Activated CD4-positive, CD25-positive, alpha-beta regulatory T cell treated with anti-CD3 and anti-CD28 coated beads, Interleukin-2, amount 50 U/mL, for 72 hours (primary cell): Measurements from ENCODE around the gene ANXA2R.
A peak's percentile ranks its signal among the peaks of the same experiment; 100 is the strongest.
"Not testable (repeated sequence)": the region's sequence is repeated elsewhere in the genome, so short reads cannot be mapped to it uniquely, and the experiment has no call there.

Source experiments
- DNase-seq: peaks from one replicate; pipeline ENCODE4 v3.0.0; 2021

The ANXA2R gene

DNA sequence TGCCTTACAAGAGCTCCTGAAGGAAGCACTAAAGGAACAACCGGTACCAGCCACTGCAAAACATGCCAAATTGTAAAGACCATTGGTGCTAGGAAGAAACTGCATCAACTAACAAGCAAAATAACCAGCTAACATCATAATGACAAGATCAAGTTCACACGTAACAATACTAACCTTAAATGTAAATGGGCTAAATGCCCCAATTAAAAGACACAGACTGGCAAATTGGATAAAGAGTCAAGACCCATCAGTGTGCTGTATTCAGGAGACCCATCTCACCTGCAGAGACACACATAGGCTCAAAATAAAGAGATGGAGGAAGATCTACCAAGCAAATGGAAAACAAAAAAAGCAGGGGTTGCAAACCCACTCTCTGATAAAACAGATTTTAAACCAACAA lies 15.0 kb upstream of the ANXA2R start:
- DNase-seq, result not testable (repeated sequence)

DNA sequence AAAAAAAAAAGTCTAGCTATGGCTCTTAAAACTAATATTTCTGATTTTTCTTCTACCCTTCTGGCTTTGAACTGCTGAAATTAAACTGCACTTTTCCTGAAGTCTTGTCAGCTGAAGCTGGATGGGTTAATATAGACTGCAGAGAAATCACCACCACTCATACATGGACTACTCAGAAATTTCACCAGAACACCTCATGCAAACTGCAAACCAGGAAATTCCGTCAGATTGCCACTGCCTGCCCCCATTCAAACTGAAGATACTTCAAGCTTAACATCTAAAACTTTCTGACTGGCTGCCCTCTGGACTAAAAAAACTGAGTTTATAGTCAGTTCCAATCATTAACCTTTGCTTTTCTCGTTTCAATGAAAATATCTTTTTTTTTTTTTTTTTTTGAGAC lies 11.6 kb upstream of the ANXA2R start:
- DNase-seq, result no peak

DNA sequence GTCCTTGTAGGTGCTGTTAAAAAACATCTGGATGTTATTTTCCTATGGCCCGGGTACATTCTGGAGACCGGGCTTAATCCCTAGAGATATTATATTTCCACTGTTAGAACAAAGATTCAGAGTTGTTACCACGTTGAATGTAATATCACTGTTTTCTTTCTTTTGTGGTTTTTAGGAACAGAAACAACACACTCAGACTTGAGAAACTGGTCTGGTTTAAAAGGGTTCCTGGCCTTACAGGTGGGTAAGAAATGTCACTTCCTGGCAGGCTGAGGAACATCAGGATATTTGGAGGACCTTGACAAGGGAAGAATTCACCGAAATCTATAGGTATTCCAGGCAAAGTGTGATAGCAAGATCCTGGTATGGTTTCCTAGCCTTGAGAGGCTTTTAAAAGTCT lies 10.3 kb upstream of the ANXA2R start:
- no peak for DNase-seq

DNA sequence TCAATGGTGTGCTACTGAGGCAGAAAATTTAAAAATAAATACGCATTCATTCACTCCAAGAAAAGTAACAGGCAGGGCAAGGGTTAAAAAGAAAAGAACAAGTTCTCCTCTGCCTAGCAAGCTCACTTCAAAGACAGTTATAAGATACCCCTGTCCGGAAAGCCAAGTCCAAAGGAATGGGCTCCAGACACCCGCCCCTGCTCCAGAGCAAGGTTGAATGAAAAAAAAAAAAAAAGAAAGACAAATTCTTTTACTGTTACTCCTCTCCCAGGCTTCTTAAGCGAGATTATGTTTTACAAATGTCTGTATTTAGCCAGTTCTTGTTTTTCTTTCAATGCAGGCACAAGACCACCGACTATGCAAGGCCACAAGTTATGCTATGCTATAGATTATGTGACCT lies 9.1 kb upstream of the ANXA2R start:
- no peak for DNase-seq

DNA sequence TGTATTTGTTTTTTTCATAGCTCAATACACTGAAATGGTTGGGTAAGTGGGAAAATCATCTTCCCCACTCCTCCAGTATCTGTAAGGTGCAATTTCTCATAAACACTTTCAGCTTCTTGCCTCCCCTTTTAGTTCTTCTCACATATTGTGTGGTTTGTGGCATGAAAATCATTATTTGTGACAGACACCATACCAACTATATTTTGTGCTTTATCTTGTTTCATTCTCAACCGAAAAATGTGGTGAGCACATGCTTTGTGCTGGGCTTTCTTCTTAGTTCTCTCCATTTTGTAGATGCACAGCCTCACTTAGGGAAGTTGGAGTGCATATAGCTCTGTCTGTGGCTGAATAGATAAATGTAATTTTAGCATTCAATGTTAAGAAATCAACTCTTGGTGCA lies 6.4 kb upstream of the ANXA2R start:
- DNase-seq, result no peak

DNA sequence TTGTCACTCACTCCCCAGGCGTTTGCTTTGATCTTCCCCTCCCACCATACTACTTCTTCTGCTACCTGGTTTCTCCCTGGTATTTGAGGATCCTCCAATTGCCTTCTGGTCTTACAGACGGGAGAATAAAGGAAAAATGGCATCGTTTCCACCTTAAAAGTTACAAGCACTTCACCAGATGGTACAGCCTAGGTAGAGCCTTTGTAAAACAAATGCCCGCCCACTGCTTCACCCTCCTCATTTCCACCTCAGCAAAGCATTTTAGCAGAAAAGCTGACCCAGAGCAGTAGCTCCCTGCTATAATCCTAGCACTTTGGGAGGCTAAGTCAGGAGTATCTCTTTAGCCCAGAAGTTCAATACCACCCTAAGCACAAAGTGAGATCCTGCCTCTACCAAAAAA lies 5.1 kb upstream of the ANXA2R start:
- DNase-seq, result no peak

DNA sequence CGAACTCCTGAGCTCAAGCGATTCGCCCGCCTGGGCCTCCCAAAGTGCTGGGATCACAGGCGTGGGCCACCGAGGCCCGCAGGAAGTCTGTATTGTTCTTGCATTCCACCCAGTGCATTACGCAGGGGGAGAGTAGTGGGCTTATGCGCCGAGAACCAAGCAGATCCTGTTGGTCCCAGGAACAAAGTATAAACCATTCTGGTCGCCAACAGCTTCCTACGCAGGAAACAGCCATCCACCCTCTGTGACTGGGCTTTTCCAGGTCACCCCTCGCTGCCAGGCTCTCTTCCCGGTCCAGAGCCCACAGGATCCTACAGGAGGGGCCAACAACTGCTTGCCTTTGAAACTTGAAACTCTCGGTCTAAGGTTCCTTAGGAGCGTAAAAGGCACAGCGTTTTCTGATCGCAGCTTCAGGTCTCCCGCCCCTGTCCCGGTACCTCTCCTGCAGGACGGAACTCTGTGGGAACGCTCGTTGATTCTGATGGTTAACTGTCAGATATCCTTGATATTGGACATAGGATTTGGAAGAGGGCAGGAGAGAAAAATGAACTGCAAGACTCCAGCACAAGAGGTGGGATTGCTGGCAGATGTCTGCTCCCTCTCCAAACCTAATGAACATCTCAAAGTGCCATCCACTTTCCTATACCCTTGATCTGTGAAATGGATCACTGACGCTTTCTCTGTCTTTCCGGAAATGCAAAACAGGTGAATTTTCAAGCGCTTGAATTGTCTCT lies 4.2 kb upstream of the ANXA2R start:
- DNase-seq, result no peak

DNA sequence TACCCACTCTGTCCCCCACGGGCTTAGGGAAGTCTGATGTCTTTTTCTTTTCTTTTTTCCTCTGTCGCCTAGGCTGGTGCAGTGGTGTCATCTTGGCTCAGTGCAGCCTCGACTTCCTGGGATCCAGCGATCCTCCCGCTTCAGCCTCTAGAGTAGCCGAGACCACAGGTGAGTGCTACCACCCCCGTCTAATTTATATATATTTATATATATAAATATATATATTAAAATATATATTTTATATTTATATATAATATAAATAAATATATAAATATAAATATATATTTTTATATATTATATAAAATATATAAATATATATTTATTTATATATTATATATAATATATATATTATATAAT lies 3.3 kb upstream of the ANXA2R start:
- no peak for DNase-seq

DNA sequence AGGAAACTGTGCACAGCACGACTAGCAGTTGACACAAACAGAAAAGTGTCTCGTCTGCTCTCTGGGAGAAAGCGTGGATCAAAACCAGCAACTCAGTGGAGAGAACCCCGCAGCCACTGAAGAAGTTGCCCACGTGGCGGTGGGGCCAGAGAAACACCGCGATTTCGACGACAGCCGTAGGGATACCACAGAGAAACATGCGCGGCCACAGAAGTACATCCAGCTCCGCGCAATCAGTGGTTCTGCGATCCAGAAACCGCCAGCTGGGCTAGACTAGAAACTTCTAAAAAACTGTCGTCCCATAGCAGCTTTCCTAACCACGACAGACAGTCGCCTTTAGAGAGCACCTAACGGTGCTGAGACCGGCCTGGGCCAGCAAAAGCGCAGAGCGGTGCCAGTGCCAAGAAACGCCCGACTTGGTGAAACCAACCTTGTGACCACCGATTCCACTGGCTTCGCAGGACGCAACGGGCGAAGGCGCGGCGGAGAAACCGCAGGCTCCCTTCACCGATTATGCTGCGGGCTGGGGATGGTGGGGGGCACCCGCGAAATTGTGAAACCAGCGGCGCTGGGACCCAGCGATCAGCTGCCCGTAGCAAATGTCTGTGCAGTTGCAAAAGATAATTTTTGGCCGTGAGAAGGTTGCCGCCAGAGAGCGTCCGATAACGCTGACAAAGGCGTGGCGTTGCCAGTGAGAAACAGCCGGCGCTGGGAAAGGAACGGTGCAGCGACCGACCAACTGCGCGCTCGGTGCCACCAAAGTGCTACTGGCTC lies 2.7 kb upstream of the ANXA2R start:
- DNase-seq, result peak; percentile 58

DNA sequence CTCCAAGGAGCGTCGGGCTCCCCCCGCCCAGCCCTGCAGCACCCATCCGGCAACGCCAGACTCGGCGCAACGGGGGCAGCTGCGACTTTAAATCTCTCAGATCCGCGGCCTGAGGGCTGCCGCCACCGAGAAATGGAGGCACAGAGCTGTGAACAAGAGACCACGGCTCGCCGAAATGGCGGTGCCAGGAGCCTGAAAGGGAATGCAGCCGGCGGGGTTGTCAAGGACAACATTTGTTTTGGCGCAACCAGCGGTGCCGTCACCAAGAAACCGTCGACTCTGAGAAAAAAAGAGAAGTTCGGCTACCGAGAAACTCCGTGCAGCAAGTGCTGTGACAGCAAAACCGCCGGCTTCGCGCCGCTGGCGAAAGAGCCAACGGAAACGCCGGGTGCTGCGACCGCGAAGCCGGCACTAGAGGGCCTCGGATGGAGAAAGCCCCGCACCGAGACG lies 2.1 kb upstream of the ANXA2R start:
- peak; percentile 78 for DNase-seq

DNA sequence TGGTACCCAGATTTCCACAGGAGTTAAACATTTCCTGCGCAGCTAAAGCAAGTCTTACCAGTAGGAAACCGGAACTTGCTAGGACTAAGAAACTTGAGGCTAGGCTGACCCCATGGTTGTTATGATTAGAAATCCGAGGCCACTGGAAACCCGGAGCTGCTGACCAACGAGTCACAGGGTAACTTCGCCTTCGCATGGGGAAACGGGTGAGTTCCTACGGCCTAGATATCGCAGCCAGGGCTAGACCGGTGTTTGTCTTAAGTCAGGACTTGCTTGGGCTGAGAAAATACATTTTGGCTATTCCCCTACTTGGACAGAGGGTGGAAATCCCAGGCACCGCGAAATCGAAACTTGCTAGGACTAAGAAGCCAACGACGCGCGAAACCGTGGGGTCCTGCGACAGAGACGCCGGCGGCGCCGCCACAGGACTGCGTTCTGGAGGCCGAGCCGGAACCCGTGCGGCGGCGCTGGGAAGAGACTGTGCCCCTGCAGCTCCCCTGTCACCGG lies 1.6 kb upstream of the ANXA2R start:
- no peak for DNase-seq

DNA sequence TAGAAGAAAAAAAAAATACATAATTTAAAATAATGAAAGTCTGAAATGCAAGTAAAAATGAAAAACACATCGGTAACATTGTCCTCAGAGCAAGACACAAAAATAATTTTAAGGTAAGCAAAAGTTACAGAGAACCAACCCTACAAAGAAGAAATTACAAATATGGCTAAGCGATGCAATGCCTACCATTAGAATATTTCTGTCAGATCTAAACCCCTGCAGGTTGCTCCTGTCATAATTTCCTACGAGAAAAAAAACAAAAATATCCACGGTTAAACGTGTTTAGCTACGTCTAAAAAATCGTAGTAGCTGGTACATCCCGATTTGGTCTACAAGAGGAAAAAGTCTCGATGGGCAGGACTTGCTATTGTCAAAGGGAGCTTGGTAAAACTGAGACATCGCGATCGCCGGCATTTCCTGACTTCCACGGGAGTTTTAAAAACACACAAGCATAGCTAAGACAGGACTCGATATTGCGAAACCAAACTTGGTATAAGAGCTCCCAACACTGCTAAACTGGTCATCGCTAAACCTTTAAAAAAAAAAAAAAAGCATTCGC lies 1.1 kb upstream of the ANXA2R start:
- no peak for DNase-seq

DNA sequence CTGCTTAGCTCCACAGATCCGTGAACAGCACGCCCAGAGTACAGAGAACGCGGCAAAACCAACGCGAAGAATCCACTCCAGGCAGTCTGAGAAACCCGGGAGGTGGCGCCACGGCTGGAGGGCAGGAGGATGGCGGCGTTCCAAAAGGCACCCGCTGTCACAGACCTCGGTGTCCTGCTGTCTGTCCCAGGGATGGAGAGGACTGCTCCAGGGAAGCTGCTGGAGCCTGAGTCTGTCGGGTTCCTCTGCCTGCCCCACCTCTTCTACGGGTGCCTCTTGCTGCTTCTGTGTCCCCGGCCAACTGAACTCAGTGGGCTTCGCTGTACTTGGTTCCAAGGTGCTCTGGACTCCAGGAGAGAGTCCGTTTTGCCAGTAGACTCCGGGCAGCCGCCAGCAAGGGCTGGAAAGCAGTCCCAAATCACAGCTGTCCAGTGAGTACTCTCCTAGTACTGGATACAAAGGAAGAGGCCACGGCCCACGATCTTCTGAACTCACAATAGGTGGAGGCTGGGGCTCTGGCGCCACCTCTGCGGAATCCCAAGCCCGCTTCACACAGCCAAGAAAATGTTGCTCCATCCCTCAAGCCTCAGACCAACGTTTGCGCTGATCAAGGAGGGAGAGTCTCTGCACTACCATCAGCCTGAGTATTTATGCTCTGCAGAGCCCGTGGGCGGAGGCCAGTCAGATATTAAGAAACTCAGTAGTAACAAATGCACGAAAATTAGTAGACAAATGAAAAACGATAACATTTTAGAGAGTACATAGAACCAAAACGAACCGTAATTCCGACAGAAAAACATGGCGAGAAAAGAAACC lies 440 bp downstream of the ANXA2R start:
- peak; percentile 66 for DNase-seq

DNA sequence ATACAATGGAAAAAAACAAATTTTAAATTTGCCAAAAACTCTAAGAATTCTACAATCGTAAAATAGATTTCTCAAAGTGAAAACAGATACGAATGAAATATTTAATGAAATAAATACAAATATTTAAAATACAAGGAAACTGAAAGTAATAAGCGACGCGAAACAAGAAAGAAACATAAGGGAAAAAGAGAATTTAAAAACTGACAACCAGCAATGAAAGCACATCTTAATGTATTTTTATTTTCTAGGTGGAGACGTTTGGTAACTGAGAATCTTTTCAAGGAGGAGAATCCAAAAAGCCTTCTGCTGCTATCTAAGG lies 1.0 kb downstream of the ANXA2R start:
- no peak for DNase-seq

DNA sequence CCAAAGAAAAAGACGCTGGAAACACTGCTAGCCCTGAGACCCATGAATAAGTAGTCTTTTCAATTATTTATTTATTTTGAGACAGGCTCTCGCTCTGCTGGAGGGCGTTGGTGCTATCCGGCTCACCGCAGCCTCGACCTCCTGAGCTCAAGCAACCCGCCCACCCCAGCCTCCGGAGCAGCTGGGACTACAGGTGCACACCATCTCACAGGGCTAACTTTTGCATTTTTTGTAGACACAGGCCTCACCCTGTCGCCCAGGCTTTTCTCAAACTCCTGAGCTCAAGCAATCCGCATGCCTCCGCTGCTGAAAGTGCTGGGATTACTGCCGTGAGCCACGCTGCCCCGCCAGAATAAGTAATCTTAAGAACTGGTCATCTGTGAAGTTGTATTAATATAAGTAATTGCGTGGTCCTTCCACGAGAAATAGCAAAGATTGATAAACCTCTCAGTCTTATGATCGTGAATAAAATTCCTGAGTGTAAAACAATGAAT lies 1.6 kb downstream of the ANXA2R start:
- no peak for DNase-seq

DNA sequence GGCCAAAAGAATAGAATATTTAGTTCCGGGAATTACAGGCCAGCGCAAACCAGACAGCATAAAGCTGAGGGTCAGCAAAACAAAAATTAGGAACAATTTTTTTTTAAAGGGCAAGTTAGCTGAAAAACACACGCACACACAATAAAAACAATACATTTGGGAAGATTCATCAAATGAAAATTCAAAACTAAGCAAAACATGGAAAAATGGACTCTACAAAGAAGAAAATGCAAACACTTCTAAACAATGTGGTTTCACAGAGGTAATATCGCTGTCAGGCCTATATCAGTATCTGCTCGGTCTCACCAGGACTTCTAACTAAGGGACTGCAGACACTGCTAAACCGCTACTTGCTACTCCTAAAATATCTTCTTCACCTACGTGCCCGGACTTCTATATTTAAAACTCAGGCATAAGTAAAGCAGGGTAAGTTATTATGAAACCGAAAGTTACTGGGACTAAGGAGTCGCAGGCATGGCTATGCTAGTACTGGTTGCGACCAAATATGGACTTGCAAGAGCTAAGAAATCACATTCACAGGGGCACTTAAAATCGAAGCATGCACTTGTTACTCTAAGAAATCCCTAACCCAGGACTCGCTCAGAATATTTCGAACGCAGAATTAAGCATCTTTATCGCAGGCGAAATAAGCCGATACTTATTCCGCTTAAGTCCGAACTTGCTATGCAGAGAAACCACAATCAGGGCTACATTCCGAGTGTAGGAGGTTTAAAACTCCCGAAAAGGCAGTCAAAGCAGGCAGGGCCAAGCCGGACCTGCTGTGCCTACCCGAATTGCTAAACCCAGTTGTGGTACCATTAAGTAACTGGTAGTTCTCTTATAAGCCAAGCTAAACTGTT lies 2.3 kb downstream of the ANXA2R start:
- no peak for DNase-seq

DNA sequence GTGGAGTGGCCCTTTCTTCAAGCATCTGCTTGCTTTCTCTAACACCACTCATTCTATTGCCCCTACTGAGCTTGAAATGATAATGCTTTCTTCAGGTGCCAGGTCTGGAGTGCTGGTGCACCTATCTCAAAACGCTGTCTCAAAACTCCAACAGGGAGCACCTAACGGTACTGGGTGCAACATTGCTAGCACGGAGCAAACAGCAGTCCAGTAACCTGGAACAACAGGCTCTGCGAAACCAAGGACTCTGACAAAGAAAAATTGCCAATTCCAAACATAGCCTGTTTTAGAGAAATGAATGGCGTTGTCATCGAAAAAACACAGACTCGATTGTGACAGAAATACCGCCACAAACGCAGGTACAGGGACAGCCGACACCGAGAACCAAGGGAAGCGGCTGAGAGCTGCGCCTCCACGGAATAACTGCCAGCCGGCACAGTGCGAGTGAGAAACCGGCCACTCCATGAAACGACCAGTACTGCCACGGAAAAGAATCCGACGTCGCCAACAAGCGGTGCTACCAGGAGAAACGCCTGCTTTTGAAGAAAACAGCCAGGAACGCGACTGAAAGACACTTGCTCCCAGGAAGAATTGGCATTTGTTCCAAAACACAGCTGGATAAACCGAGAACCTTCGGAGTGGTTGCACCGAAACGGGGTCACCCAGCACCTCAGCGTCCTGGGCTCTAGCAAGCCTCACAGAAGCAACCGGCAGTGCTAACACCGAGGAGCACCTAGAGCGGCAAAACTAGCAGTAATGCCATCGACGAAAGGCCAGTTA lies 3.1 kb downstream of the ANXA2R start:
- no peak for DNase-seq

DNA sequence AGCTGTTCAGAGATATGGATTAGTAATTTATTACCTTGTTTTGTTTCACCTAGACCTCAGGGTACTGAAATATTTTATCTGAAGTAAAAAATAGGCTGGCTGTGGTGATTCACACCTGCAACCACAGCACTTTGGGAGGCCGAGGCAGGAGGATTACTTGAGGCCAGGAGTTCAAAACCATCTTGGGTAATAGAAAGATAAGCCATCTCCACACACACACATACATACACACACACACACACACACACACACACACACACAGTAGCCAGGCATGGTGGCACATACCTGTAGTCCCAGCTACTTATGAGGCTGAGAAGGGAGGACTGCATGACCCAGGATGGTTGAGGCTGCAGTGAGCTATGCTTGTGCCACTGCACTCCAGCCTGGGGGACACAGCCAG lies 3.7 kb downstream of the ANXA2R start:
- no peak for DNase-seq

DNA sequence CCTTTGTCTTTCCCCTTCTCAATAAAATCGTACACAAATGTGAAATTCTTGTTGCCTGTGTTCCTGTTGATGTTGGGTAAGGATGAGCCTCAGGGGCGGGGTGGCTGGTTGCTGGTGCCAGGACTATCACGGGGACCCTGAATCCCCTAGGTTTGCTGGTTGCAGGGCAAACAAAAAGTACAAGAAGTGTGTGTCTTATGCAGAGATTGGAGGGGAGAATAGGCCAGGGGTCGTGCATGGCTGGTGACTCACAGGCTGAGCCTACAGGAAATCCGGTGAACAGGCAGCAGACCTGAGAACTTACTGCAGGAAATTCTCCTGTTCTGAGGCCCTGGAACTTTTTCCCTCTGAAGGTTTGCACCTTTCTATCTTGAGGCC lies 5.5 kb downstream of the ANXA2R start:
- DNase-seq, result no peak

DNA sequence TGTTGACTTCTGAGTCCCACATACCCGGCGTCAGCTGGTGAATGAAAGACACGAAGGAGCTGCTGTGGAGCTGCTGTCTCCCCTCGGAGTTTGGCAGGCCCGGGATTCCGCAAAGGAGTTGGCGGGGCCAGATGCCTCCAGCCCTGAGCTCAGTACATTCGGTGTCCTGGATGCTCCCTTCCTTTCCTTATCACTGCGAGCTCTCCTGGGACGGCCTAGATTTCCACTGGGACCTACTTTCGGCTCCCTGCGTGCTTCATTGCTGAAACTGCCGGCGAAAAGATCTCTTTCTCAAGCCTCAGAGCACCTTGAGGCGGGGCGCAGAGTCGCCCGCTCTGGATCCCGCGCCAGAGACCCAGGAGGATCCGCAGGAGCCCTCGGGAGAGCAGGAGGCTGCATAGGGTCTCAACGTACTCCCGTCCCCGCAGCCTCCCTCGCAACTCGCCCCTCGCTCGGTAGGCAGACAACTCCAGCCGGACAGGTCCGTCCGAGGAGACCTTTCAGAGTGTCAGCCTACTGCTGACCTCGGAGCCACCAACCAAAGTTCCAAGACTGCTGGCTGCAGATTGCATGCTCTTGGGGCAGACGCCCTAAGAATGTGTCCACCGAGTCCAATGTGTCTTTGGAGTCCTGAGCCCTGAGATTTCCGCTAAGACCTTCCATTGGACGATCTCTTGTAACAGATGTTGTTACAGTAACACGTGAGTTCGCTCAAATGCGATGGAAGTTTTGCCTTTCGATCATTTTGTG lies 6.1 kb downstream of the ANXA2R start:
- DNase-seq, result no peak
